NT2/D1 (cell line): ENCODE results near the gene USO1.

Source experiments
- SUZ12 ChIP-seq: IDR thresholded peaks from 2 replicates; pipeline ENCODE4 v1.6.1; 2011; ENCODE audit not compliant: insufficient read length, insufficient read depth; ENCODE audit errors: extremely low read depth
- YY1 ChIP-seq: IDR thresholded peaks from 2 replicates; pipeline ENCODE4 v1.6.1; 2011; ENCODE audit not compliant: insufficient read length, insufficient read depth
- ZNF274 ChIP-seq: IDR thresholded peaks from 2 replicates; pipeline ENCODE4 v1.6.1; 2011; ENCODE audit warnings: mild to moderate bottlenecking, low read depth, low read length

DNA sequence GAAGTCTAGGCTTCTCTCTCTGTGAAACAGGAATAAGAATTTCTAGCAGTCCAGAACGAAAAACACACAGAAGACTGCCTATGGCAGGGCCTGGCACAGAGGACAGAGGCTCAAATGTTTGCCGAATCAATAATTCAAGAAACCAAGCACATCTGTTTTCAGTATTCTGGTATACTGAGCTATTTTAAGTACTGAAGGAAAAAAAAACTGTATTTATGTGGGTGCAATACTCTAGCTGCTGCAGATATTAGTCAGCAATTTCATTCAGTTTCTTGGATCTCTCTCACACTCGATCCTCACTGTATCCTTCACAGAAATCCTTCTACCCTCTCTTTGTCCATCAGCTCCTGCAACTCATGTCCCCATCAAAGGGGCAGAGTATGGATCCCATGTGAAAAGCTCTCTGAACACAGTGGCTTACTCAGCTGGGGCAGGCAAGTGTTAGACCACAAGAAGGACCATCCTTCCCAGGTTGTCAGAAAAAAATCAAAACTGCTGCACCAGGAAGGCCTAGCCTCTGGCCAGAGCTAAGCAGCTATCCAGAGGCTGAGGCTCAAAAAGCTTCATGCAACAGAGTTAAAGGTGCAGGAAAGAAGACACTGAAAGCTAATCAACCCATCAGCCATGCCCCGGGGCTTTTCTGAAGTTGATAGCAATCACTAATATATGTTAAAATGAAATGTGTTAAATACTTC is 9.1 kb upstream of the USO1 start:
- no peak for TF ChIP-seq YY1
- no peak for TF ChIP-seq ZNF274
- TF ChIP-seq SUZ12, result no peak
